Sigmoid colon (tissue), 4 donors: ENCODE results near the gene PLEKHM1.
"Not testable (repeated sequence)": the region's sequence is repeated elsewhere in the genome, so short reads cannot be mapped to it uniquely, and the experiment has no call there.

ENCODE experiments used
- POLR2A ChIP-seq, 2 donors: fragments of 450-650 bp; IDR thresholded peaks; one replicate each; pipeline ENCODE4 v1.6.1; 2016; ENCODE audit warnings: antibody characterized with exemption in 2 of 2, mild to moderate bottlenecking in 2 of 2, moderate library complexity in 2 of 2
- POLR2AphosphoS5 ChIP-seq, 4 donors: sonication (generic); formaldehyde crosslinking; IDR thresholded peaks; one replicate each; pipeline ENCODE4 v1.6.1; 2017; ENCODE audit warnings: antibody characterized with exemption in 4 of 4
- TF ChIP-seq, protein P1 (sequence below), 4 experiments: fragments of 450-650 bp in 3 of 4; fragments of 200-600 bp in 1 of 4; IDR thresholded peaks; one replicate each; pipeline ENCODE4 v1.5.1; 2016 to 2019; ENCODE audit warnings: antibody characterized with exemption in 4 of 4, mild to moderate bottlenecking in 3 of 4, moderate library complexity in 2 of 4

DNA sequence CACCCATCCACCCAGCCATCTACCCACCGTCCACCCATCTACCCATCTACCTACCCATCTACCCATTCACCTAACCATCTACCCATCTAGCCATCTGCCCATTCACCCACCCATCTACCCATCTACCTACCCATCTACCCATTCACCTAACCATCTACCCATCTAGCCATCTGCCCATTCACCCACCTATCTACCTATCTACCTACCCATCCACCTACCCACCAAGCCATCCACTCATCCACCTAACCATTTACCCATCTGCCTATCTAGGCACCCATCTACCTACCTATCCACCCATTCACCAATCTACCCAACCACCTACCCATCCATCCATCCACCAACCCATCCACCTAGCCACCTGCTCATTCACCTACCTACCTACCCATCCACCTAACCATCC lies 41.3 kb downstream of the PLEKHM1 start:
- TF ChIP-seq, protein P1, sequence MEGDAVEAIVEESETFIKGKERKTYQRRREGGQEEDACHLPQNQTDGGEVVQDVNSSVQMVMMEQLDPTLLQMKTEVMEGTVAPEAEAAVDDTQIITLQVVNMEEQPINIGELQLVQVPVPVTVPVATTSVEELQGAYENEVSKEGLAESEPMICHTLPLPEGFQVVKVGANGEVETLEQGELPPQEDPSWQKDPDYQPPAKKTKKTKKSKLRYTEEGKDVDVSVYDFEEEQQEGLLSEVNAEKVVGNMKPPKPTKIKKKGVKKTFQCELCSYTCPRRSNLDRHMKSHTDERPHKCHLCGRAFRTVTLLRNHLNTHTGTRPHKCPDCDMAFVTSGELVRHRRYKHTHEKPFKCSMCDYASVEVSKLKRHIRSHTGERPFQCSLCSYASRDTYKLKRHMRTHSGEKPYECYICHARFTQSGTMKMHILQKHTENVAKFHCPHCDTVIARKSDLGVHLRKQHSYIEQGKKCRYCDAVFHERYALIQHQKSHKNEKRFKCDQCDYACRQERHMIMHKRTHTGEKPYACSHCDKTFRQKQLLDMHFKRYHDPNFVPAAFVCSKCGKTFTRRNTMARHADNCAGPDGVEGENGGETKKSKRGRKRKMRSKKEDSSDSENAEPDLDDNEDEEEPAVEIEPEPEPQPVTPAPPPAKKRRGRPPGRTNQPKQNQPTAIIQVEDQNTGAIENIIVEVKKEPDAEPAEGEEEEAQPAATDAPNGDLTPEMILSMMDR (IDR thresholded peaks at IDR 0.05) = not testable (repeated sequence)
- TF ChIP-seq POLR2AphosphoS5, POLR2A (IDR thresholded peaks at IDR 0.05): not testable (repeated sequence)
